Gastrocnemius medialis (tissue), 4 donors: Measurements from ENCODE around the gene SHB. TPM values are rescaled to one million over a fixed set of nuclear protein-coding genes. Genes with fewer than 3 reads are reported as not detected.

Experiments
- ATAC-seq, 2 donors: fragments of 150-250 bp; one replicate each; pipeline ENCODE4 v1.9.1; 2016
- DNase-seq, 2 donors: peaks; one replicate each; pipeline ENCODE4 v3.0.0-alpha.2; 2019
- H3K27ac ChIP-seq, 4 donors: fragments of 200-600 bp; sonication (generic); 1 replicate in 1 of 4; 2 replicates in 3 of 4; pipeline ENCODE4 v1.5.1; 2016 to 2018; ENCODE audit warnings: mild to moderate bottlenecking in 2 of 4, moderate library complexity in 1 of 4
- H3K27me3 ChIP-seq, 3 donors: fragments of 200-600 bp; sonication (generic) in 2 of 3; 1 replicate in 1 of 3; 2 replicates in 2 of 3; pipeline versions ENCODE4 v1.5.1 to v1.6.0; 2016 to 2019; ENCODE audit warnings: mild to moderate bottlenecking in 1 of 3, moderate library complexity in 1 of 3
- H3K36me3 ChIP-seq, 2 donors: fragments of 200-600 bp; sonication (generic) in 1 of 2; one replicate each; pipeline ENCODE4 v1.5.1; 2017 to 2018
- H3K4me1 ChIP-seq, 2 donors: fragments of 200-600 bp; sonication (generic) in 1 of 2; one replicate each; pipeline ENCODE4 v1.5.1; 2016 to 2017; ENCODE audit warnings: mild to moderate bottlenecking in 2 of 2
- H3K4me3 ChIP-seq, 4 donors: fragments of 200-600 bp; sonication (generic) in 3 of 4; 1 replicate in 1 of 4; 2 replicates in 3 of 4; pipeline ENCODE4 v1.5.1; 2016 to 2019; ENCODE audit warnings: mild to moderate bottlenecking in 2 of 4
- H3K9me3 ChIP-seq, 3 donors: fragments of 200-600 bp; sonication (generic) in 2 of 3; 1 replicate in 1 of 3; 2 replicates in 2 of 3; pipeline ENCODE4 v1.5.1; 2016 to 2019
- CTCF ChIP-seq, 5 experiments: fragments of 450-650 bp in 3 of 5; fragments of 200-600 bp in 2 of 5; sonication (generic) in 2 of 5; IDR thresholded peaks in 4 of 5; conservative IDR thresholded peaks in 1 of 5; 1 replicate in 4 of 5; 2 replicates in 1 of 5; pipeline ENCODE4 v1.5.1; 2016 to 2019; ENCODE audit warnings: antibody characterized with exemption in 5 of 5, mild to moderate bottlenecking in 3 of 5, moderate library complexity in 3 of 5
- POLR2A ChIP-seq, 2 donors: fragments of 450-650 bp; IDR thresholded peaks; one replicate each; pipeline ENCODE4 v1.6.1; 2017; ENCODE audit warnings: antibody characterized with exemption in 2 of 2, mild to moderate bottlenecking in 2 of 2, moderate library complexity in 2 of 2
- in situ Hi-C, 4 donors: fragments of 200-750 bp; cut with MboI; loops; one replicate each; pipeline versions ENCODE4 v1.15.0 to v1.8.0; 2017; ENCODE audit warnings: low sequenced_read_pairs in 4 of 4
- intact Hi-C: fragments of 100-400 bp; cut with DNase I; formaldehyde crosslinking; loops from one replicate; pipeline ENCODE4 v1.15.1; 2023; ENCODE audit warnings: low total_unique reads
- total RNA-seq, 4 donors: library from RNA; depleted of rRNA; stranded (reverse); fragments of >200 nt; gene quantifications; one replicate each; pipeline versions ENCODE4 v1.1.0 to v1.2.3, GENCODE V29; 2016

SHB gene
- total RNA-seq, 4 donors from 2014 or later = 1.2 to 6.1 (median 4.6) TPM

GRCh38 chr9:37917801-37918664 lies 151.0 kb downstream of the SHB start:
- DNase-seq = no peak
- H3K9me3 ChIP-seq = no peaks in the 10 kb centered on the region
- no peak overlapping the region for H3K4me3 ChIP-seq
- no peaks in the 10 kb centered on the region for H3K27me3 ChIP-seq
- intact Hi-C loops = no loop called here
- H3K36me3 ChIP-seq = peaks cover 0 to 6% of the 10 kb centered on the region in 2 donors
- no peak for ATAC-seq
- no peaks in the 10 kb centered on the region for H3K4me1 ChIP-seq
- in situ Hi-C loops = loop anchor here (10.0 to 25.0 kb wide), 6 partner anchors 57 to 487 kb away; partner anchors contain the start of genes FBXO10 (in 1 of the 4) and TOMM5 (in 1 of the 4)
- peak overlapping the region in 3 of 4 donors; percentile 35 to 61 (median 42) for H3K27ac ChIP-seq
- TF ChIP-seq POLR2A (IDR thresholded peaks at IDR 0.05) (no peak), CTCF (IDR thresholded peaks at IDR 0.05 in 4 of 5, conservative IDR thresholded peaks at IDR 0.05 in 1 of 5) (no peak)

GRCh38 chr9:37917313-37917731 lies 151.7 kb downstream of the SHB start:
- H3K36me3 ChIP-seq = peaks cover 0 to 6% of the 10 kb centered on the region in 2 donors
- ATAC-seq (no peak), DNase-seq (no peak)
- H3K4me1 ChIP-seq = no peaks in the 10 kb centered on the region
- no peak overlapping the region for H3K4me3 ChIP-seq
- H3K27me3 ChIP-seq = no peaks in the 10 kb centered on the region
- no peaks in the 10 kb centered on the region for H3K9me3 ChIP-seq
- in situ Hi-C loops (loop anchor here (10.0 to 25.0 kb wide), 6 partner anchors 57 to 487 kb away; partner anchors contain the start of genes FBXO10 (in 1 of the 4) and TOMM5 (in 1 of the 4)), intact Hi-C loops (no loop called here)
- TF ChIP-seq CTCF (IDR thresholded peaks at IDR 0.05 in 4 of 5, conservative IDR thresholded peaks at IDR 0.05 in 1 of 5) (no peak), POLR2A (IDR thresholded peaks at IDR 0.05) (no peak)
- H3K27ac ChIP-seq = peak overlapping the region in 3 of 4 donors; percentile 35 to 61 (median 42)

- no peak for DNase-seq
- Histone ChIP-seq H3K4me3 (no peak overlapping the region), H3K27ac (peak overlapping the region in 3 of 4 donors; percentile 42 to 61 (median 48)), H3K27me3 (no peaks in the 10 kb centered on the region), H3K4me1 (no peaks in the 10 kb centered on the region), H3K36me3 (peaks cover 0 to 6% of the 10 kb centered on the region in 2 donors), H3K9me3 (no peaks in the 10 kb centered on the region)
- ATAC-seq = no peak
- in situ Hi-C loops (loop anchor here (10.0 to 25.0 kb wide), 6 partner anchors 58 to 488 kb away; partner anchors contain the start of genes FBXO10 (in 1 of the 4) and TOMM5 (in 1 of the 4)), intact Hi-C loops (no loop called here)
- TF ChIP-seq CTCF (IDR thresholded peaks at IDR 0.05 in 4 of 5, conservative IDR thresholded peaks at IDR 0.05 in 1 of 5) (no peak), POLR2A (IDR thresholded peaks at IDR 0.05) (no peak)
Measured at GRCh38 chr9:37916471-37917312, 152.3 kb downstream of the SHB start.

GRCh38 chr9:37915911-37916470 lies 153.0 kb downstream of the SHB start:
- no peaks in the 10 kb centered on the region for H3K27me3 ChIP-seq
- no peak overlapping the region for H3K4me3 ChIP-seq
- H3K4me1 ChIP-seq = no peaks in the 10 kb centered on the region
- intact Hi-C loops = no loop called here
- H3K36me3 ChIP-seq = peaks cover 0 to 6% of the 10 kb centered on the region in 2 donors
- TF ChIP-seq CTCF (IDR thresholded peaks at IDR 0.05 in 4 of 5, conservative IDR thresholded peaks at IDR 0.05 in 1 of 5) = no peak
- no peak for TF ChIP-seq POLR2A (IDR thresholded peaks at IDR 0.05)
- H3K9me3 ChIP-seq = no peaks in the 10 kb centered on the region
- no peak for DNase-seq
- in situ Hi-C loops = loop anchor here (10.0 to 25.0 kb wide), 6 partner anchors 59 to 489 kb away; partner anchors contain the start of genes FBXO10 (in 1 of the 4) and TOMM5 (in 1 of the 4)
- H3K27ac ChIP-seq = peak overlapping the region in 3 of 4 donors; percentile 42 to 54 (median 48)
- ATAC-seq = no peak
